Astrocyte (in vitro differentiated cells and primary cell): ENCODE results near the gene AGTPBP1.

Source experiments
- CTCF ChIP-seq: IDR thresholded peaks from 2 replicates; pipeline ENCODE4 v1.5.1; 2011; ENCODE audit warnings: low read depth, mild to moderate bottlenecking, inconsistent platforms, low read length, moderate library complexity; ENCODE audit not compliant: insufficient read depth
- EZH2 ChIP-seq: IDR thresholded peaks from 2 replicates; pipeline ENCODE4 v1.6.1; 2012; ENCODE audit warnings: mild to moderate bottlenecking, low read length, inconsistent platforms; ENCODE audit not compliant: insufficient read depth

GRCh38 chr9:85602742-85603141 lies 139.0 kb downstream of the AGTPBP1 start:
- TF ChIP-seq EZH2 (no peak), CTCF (no peak)
